GM13977 (cell line): ENCODE data around the gene CHST8.

Experiments used
- DNase-seq: peaks from one replicate; pipeline ENCODE4 v3.0.0; 2012; ENCODE audit warnings: low spot score
- CTCF ChIP-seq: IDR thresholded peaks from 2 replicates; pipeline ENCODE4 v1.5.1; 2012; ENCODE audit warnings: mild to moderate bottlenecking, control low read depth; ENCODE audit not compliant: insufficient read depth; ENCODE audit errors: extremely low read depth, missing control alignments
- in situ Hi-C: fragments of 300-500 bp; cut with MboI; formaldehyde crosslinking; loops from one replicate; pipeline ENCODE4 v1.12.0; 2022; ENCODE audit warnings: low sequenced_read_pairs, low pct_unique_long_range_greater_than_20kb, mixed read lengths, inconsistent platforms; ENCODE audit not compliant: unreplicated experiment

CHST8 gene

DNA sequence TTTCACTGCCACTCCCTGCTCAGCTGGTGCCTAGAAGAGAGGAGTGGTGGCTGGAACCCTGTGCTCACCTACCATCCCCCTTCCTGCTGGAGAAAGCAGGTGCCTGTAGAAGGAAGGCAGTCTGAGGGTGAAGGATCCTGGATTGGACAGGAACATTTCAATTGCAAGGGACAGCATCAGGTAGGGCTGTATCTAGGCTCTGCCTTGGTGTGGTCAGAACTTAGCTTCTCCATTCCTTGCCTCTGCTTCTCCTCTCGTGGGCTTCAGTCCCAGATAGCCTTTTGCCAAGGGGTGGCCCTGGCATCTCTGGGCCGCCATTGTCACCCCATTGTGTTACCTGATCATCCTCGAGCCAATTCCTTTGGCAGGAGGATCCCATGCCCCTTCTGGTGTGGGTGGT, 101.8 kb downstream of the CHST8 start:
- in situ Hi-C loops, result no loop called here
- DNase-seq, result no peak
- TF ChIP-seq CTCF, result no peak

DNA sequence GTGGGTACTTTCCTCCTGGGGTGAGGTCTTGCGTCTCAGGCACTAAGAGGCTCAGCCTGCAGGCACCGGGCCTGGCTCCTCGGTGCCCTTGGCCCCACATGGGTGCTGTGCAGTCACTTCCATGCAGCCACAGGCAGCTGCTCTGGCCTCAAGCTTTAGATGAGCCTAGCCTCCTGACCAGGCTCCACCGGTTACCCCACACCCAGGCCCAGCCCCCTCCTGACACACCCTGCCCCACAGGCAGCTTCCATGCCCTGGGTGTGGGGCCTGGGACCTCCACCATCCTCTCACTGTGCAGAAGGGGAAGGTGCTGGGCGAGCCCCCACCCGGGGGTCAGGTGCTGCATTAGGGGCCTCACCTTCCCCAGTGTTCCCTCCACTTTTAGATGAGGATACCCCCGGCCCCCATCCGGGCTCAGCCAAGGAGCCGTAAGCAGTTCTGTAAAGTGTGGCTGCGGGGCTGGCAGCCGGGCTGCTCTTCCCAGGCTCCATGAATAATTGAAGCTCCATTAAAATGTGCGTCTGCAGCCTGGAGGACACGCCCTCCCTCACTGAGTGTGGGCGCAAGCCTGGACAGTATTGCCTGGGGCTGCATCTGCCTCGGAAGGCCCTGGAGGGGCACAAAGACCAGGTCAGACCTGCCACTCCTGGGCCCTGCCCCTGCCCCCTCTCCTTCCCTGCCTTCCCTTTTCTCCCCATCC, 102.4 kb downstream of the CHST8 start:
- no peak for TF ChIP-seq CTCF
- in situ Hi-C loops, result no loop called here
- DNase-seq, result no peak

DNA sequence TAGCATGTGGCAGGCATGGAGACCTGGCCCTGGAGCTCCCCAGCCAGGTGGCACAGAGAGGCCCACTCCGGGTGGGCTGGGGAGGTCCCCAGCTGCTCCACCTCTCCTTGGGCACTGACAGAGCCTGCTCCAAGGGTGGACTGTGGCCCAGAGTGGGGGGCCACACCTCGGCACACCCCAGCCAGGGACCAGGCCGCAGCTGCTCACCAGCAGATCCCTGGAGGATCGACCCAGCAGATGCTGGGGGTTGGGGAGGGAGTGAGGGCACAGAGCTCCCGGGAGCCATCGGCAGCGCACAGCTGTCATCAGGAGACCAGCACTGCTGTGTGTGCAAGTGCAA, 102.9 kb downstream of the CHST8 start:
- in situ Hi-C loops, result no loop called here
- no peak for TF ChIP-seq CTCF
- DNase-seq, result no peak

- in situ Hi-C loops, result no loop called here
- no peak for DNase-seq
- TF ChIP-seq CTCF, result no peak
Observed at GRCh38 chr19:33725567-33725966, 103.8 kb downstream of the CHST8 start.

GRCh38 chr19:33726756-33727155, 105.0 kb downstream of the CHST8 start:
- in situ Hi-C loops, result no loop called here
- no peak for DNase-seq
- no peak for TF ChIP-seq CTCF

DNA sequence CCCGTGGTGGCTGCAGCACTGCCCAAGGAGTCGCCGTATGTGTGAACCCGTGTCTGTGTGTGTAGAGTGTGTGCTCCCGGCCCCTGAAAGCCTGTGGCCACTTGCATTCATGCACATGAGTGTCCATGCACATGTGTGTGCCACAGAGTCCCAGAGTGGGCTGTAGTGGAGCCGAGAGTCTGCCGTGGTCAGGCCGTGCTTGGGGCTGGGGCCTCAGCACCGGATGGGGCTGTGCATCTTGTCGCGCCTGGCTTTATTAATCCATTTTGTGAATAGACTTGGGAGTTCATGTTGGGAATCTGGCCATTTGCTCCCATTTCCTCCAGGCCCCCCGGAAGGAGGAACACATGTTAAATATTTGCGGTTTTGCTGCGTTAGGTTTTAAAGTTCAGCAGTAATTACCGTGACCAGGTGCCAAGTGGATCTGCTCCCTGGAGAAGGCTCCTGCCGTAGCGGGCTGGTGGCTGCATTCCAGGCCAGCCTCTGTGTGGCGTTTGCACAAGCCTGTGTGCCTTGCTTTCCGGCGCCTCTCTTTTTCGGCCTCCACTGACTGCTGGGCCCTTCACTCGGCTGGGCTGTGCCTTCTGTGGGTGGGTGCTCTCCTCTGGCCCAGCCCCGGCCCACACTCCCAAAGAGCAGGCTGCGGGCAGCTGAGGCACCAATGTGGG, 105.7 kb downstream of the CHST8 start:
- in situ Hi-C loops, result no loop called here
- TF ChIP-seq CTCF, result no peak
- DNase-seq, result no peak
